Keratinocyte (primary cell): ENCODE data around the gene RHOF. TPM values are rescaled to one million over a fixed set of nuclear protein-coding genes. Genes with fewer than 3 reads are reported as not detected.

Experiments used
- DNase-seq: peaks from one replicate; pipeline ENCODE4 v3.0.0-alpha.2; 2011; ENCODE audit warnings: low read depth, missing footprints, low spot score
- FAIRE-seq: peaks from 2 replicates; lab custom pipeline; 2011; peaks lifted over from hg19 to GRCh38; lab: Jason Lieb, UNC
- H2AFZ ChIP-seq: 2 replicates; pipeline ENCODE4 v1.6.0; 2012; ENCODE audit warnings: low read length, control low read depth, inconsistent platforms; ENCODE audit not compliant: control insufficient read depth
- H3K27ac ChIP-seq: 2 replicates; pipeline ENCODE4 v1.5.1; 2011; ENCODE audit warnings: low read length; ENCODE audit not compliant: control insufficient read depth, insufficient read depth
- H3K27me3 ChIP-seq: 3 replicates; pipeline ENCODE4 v1.6.0; 2011; ENCODE audit warnings: low read length; ENCODE audit not compliant: control insufficient read depth, insufficient read depth; ENCODE audit errors: extremely low read depth
- H3K36me3 ChIP-seq, 2 experiments: 2 replicates in 1 of 2; 3 replicates in 1 of 2; pipeline ENCODE4 v1.5.1; 2011; ENCODE audit warnings: low read length in 2 of 2, mild to moderate bottlenecking in 1 of 2; ENCODE audit not compliant: control insufficient read depth in 2 of 2, insufficient read depth in 2 of 2; ENCODE audit errors: extremely low read depth in 1 of 2
- H3K4me1 ChIP-seq: 3 replicates; pipeline ENCODE4 v1.5.1; 2011; ENCODE audit warnings: low read length; ENCODE audit not compliant: control insufficient read depth, insufficient read depth; ENCODE audit errors: extremely low read depth
- H3K4me2 ChIP-seq: 3 replicates; pipeline ENCODE4 v1.6.0; 2011; ENCODE audit warnings: low read depth, low read length; ENCODE audit not compliant: control insufficient read depth, insufficient read depth; ENCODE audit errors: extremely low read depth
- H3K4me3 ChIP-seq, 3 experiments: fragments of 200-600 bp in 1 of 3; sonication (generic) in 1 of 3; 2 replicates in 2 of 3; 3 replicates in 1 of 3; pipeline ENCODE4 v1.5.1; 2011 to 2016; ENCODE audit warnings: low read length in 3 of 3, mild to moderate bottlenecking in 3 of 3, control low read depth in 2 of 3, inconsistent platforms in 1 of 3, low read depth in 1 of 3, mixed read lengths in 1 of 3, mixed run types in 1 of 3, moderate library complexity in 1 of 3; ENCODE audit not compliant: control insufficient read depth in 2 of 3, insufficient read depth in 2 of 3; ENCODE audit errors: extremely low read depth in 1 of 3
- H3K79me2 ChIP-seq: 2 replicates; pipeline ENCODE4 v1.6.0; 2012; ENCODE audit warnings: low read length; ENCODE audit not compliant: control insufficient read depth, insufficient read depth
- H3K9ac ChIP-seq: 3 replicates; pipeline ENCODE4 v1.6.0; 2011; ENCODE audit warnings: low read length; ENCODE audit not compliant: control insufficient read depth, insufficient read depth; ENCODE audit errors: extremely low read depth
- H3K9me1 ChIP-seq: 3 replicates; pipeline ENCODE4 v1.6.0; 2011; ENCODE audit warnings: low read length; ENCODE audit not compliant: control insufficient read depth, insufficient read depth; ENCODE audit errors: extremely low read depth
- H3K9me3 ChIP-seq: 2 replicates; pipeline ENCODE4 v1.5.1; 2012; ENCODE audit warnings: low read depth, low read length; ENCODE audit not compliant: control insufficient read depth
- H4K20me1 ChIP-seq: 3 replicates; pipeline ENCODE4 v1.6.0; 2011; ENCODE audit warnings: low read length; ENCODE audit not compliant: control insufficient read depth, insufficient read depth; ENCODE audit errors: extremely low read depth
- EZH2 ChIP-seq: IDR thresholded peaks from one replicate; pipeline ENCODE4 v1.6.1; 2012; ENCODE audit warnings: inconsistent platforms, mild to moderate bottlenecking, low read length, moderate library complexity
- dilution Hi-C: fragments of 300-500 bp; cut with MboI; formaldehyde crosslinking; loops from one replicate; pipeline ENCODE4 v1.7.0; 2020; ENCODE audit warnings: low sequenced_read_pairs; ENCODE audit not compliant: extremely low pct_ligation_motif_present
- polyA plus RNA-seq, 5 experiments: library from polyadenylated mRNA; depleted of rRNA in 3 of 5; stranded (reverse) in 3 of 5; stranded (forward) in 1 of 5; unstranded in 1 of 5; fragments of >200 nt; gene quantifications; 1 replicate in 1 of 5; 2 replicates in 3 of 5; 3 replicates in 1 of 5; pipeline versions ENCODE4 v1.2.1 to v1.2.3, GENCODE V29; 2011 to 2012; ENCODE audit warnings: missing spikeins in 2 of 5, low read depth in 1 of 5, low replicate concordance in 1 of 5
- TF ChIP-seq, protein P1 (sequence below), 3 experiments: IDR thresholded peaks in 1 of 3; conservative IDR thresholded peaks in 1 of 3; optimal IDR thresholded peaks in 1 of 3; 2 replicates in 2 of 3; 3 replicates in 1 of 3; pipeline versions ENCODE3 to v1.5.1; 2011; ENCODE audit warnings: low read length in 3 of 3, mild to moderate bottlenecking in 3 of 3, moderate library complexity in 2 of 3, control low read depth in 1 of 3, inconsistent platforms in 1 of 3; ENCODE audit not compliant: insufficient read depth in 2 of 3; ENCODE audit errors: extremely low read depth in 1 of 3

RHOF gene
- polyA plus RNA-seq, 1 donor (not counting 4 experiments of a cell fraction or from before 2014, with no cell fraction given): 2.8 TPM

DNA sequence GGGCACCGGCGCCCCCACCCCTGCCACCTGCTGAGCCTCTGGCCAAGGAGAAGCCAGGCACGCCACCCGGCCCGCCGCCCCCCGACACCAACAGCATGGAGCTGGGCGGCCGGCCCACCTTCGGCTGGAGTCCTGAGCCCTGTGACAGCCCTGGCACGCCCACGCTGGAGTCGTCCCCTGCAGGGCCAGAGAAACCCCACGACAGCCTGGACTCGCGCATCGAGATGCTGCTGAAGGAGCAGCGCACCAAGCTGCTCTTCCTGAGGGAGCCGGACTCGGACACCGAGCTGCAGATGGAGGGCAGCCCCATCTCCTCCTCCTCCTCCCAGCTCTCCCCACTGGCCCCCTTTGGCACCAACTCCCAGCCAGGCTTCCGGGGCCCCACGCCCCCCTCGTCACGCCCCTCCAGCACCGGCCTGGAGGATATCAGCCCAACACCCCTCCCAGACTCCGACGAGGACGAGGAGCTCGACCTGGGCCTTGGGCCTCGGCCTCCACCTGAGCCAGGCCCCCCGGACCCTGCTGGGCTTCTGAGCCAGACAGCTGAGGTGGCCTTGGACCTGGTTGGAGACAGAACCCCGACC is 16.8 kb upstream of the RHOF start:
- TF ChIP-seq, protein P1, sequence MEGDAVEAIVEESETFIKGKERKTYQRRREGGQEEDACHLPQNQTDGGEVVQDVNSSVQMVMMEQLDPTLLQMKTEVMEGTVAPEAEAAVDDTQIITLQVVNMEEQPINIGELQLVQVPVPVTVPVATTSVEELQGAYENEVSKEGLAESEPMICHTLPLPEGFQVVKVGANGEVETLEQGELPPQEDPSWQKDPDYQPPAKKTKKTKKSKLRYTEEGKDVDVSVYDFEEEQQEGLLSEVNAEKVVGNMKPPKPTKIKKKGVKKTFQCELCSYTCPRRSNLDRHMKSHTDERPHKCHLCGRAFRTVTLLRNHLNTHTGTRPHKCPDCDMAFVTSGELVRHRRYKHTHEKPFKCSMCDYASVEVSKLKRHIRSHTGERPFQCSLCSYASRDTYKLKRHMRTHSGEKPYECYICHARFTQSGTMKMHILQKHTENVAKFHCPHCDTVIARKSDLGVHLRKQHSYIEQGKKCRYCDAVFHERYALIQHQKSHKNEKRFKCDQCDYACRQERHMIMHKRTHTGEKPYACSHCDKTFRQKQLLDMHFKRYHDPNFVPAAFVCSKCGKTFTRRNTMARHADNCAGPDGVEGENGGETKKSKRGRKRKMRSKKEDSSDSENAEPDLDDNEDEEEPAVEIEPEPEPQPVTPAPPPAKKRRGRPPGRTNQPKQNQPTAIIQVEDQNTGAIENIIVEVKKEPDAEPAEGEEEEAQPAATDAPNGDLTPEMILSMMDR (optimal IDR thresholded peaks at IDR 0.05 in 1 of 3, IDR thresholded peaks at IDR 0.05 in 1 of 3, conservative IDR thresholded peaks at IDR 0.05 in 1 of 3; ENCODE audit: extremely low read depth in 1 of 3, insufficient read depth in 2 of 3, low read length in 3 of 3): no peak
- no peak for TF ChIP-seq EZH2
- no peak overlapping the region for H3K4me3 ChIP-seq
- no peak for FAIRE-seq
- no peaks in the 10 kb centered on the region for H3K27me3 ChIP-seq
- H2AFZ ChIP-seq: no peak overlapping the region
- peaks cover 41 to 42% of the 10 kb centered on the region in 2 experiments for H3K36me3 ChIP-seq
- no peak for DNase-seq
- no peak overlapping the region for H3K9ac ChIP-seq
- no peaks in the 10 kb centered on the region for H3K9me1 ChIP-seq
- dilution Hi-C loops: no loop called here
- H3K4me1 ChIP-seq: peaks cover 42% of the 10 kb centered on the region
- H3K79me2 ChIP-seq: peaks cover 78% of the 10 kb centered on the region
- no peak overlapping the region for H3K27ac ChIP-seq
- no peaks in the 10 kb centered on the region for H3K9me3 ChIP-seq
- H3K4me2 ChIP-seq: no peak overlapping the region
- H4K20me1 ChIP-seq: peaks cover 20% of the 10 kb centered on the region

DNA sequence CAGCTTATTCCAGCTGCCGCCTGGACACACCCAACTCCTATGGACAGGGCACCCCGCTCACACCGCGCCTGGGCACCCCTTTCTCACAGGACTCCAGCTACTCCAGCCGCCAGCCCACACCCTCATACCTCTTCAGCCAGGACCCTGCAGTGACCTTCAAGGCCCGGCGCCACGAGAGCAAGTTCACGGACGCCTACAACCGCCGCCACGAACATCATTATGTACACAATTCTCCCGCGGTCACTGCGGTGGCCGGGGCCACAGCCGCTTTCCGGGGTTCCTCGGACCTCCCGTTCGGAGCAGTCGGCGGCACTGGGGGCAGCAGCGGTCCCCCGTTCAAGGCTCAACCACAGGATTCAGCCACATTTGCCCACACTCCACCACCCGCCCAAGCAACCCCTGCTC is 16.2 kb upstream of the RHOF start:
- no peaks in the 10 kb centered on the region for H3K27me3 ChIP-seq
- no peak overlapping the region for H3K4me2 ChIP-seq
- no peak overlapping the region for H3K27ac ChIP-seq
- H3K9me1 ChIP-seq: no peaks in the 10 kb centered on the region
- H3K36me3 ChIP-seq: peaks cover 37 to 38% of the 10 kb centered on the region in 2 experiments
- peaks cover 84% of the 10 kb centered on the region for H3K79me2 ChIP-seq
- peaks cover 20% of the 10 kb centered on the region for H4K20me1 ChIP-seq
- no peak overlapping the region for H2AFZ ChIP-seq
- no peak overlapping the region for H3K9ac ChIP-seq
- dilution Hi-C loops: no loop called here
- peaks cover 42% of the 10 kb centered on the region for H3K4me1 ChIP-seq
- TF ChIP-seq EZH2: no peak
- TF ChIP-seq, protein P1 (optimal IDR thresholded peaks at IDR 0.05 in 1 of 3, IDR thresholded peaks at IDR 0.05 in 1 of 3, conservative IDR thresholded peaks at IDR 0.05 in 1 of 3; ENCODE audit: extremely low read depth in 1 of 3, insufficient read depth in 2 of 3, low read length in 3 of 3): no peak
- no peak for FAIRE-seq
- no peaks in the 10 kb centered on the region for H3K9me3 ChIP-seq
- no peak for DNase-seq
- H3K4me3 ChIP-seq: no peak overlapping the region
